GM12872 (cell line): Measurements from ENCODE around the gene UQCC2.

ENCODE experiments used
- TF ChIP-seq, protein P1 (sequence below): IDR thresholded peaks from 3 replicates; pipeline ENCODE4 v1.5.1; 2011; ENCODE audit warnings: low read depth, mild to moderate bottlenecking, low read length, moderate library complexity; ENCODE audit not compliant: insufficient read depth

Gene UQCC2

DNA sequence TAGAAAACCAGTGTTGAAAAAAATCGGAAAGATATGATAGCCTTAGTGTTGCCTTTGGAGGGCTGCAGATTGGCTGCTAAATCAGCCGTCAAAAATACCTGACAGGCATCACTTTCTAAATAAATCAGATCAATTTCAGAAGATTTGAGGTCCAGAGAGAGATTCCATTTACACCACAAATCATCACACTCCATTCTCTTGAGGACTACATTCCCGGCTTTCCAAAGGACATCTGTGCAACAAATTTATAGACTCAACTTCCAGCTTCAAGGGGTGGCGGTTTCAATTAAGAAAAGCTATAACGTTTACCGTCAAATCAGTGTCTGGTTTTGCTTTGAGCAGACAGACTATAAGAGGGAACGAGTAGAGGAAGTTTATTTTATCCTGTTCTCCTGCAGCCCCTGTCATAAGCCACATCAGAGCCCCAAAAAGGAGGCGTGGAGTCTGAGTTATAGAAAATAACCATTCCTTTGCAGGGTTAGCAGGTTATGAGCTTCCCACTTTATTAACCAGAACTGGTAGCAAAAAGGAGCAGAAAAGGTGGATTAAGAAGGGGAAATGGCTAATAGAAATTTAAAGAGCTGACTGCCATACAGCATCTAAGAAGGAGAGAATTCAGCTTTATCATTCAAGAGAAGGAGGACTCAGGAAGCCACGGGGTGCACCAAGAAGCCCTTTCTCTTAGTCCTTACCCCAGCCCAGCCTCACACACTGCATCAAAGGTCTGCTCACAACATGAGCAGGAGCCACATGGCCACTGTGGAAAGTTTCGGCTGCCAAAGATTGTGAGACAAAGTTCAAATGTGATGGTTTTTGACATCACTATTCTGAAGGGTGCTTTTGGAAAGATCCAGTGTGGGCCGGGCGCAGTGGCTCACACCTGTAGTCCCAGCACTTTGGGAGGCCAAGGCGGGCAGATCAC lies 12.9 kb upstream of the UQCC2 start:
- TF ChIP-seq, protein P1, sequence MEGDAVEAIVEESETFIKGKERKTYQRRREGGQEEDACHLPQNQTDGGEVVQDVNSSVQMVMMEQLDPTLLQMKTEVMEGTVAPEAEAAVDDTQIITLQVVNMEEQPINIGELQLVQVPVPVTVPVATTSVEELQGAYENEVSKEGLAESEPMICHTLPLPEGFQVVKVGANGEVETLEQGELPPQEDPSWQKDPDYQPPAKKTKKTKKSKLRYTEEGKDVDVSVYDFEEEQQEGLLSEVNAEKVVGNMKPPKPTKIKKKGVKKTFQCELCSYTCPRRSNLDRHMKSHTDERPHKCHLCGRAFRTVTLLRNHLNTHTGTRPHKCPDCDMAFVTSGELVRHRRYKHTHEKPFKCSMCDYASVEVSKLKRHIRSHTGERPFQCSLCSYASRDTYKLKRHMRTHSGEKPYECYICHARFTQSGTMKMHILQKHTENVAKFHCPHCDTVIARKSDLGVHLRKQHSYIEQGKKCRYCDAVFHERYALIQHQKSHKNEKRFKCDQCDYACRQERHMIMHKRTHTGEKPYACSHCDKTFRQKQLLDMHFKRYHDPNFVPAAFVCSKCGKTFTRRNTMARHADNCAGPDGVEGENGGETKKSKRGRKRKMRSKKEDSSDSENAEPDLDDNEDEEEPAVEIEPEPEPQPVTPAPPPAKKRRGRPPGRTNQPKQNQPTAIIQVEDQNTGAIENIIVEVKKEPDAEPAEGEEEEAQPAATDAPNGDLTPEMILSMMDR: no peak

DNA sequence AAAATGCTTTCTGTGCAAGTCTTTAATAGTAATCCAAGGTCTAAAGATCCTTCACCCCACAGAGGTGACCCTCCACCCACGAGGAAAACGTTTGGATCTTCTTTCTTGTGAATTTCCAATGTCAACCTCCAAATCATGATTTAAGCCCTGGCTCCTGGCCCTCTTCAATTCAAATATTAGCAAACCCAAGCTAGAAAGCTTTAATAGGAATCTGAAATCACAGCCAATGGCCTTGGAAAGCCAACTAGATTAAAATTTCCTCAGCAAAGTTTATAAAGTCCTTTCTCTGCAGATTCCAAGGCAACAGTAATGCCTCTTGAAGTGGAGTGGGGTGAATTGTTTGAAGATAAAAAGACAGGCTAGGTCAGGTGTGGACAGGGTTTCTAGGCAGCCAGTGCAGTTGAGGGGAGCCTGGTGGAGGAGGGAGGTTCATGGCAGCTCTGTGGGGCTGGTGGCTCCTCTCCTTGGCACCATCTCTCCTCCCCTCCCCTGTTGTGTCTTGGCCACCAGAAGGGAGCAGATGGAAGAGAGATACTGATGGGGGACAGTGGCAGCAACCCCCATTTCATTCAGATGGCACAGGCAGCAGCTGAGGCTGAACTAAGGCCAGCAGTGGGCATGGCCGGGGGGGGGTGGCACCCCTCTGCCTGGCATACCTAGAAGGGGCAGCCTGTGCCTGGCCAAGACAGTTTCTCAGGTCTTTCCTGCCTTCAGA lies 12.0 kb upstream of the UQCC2 start:
- TF ChIP-seq, protein P1: no peak

DNA sequence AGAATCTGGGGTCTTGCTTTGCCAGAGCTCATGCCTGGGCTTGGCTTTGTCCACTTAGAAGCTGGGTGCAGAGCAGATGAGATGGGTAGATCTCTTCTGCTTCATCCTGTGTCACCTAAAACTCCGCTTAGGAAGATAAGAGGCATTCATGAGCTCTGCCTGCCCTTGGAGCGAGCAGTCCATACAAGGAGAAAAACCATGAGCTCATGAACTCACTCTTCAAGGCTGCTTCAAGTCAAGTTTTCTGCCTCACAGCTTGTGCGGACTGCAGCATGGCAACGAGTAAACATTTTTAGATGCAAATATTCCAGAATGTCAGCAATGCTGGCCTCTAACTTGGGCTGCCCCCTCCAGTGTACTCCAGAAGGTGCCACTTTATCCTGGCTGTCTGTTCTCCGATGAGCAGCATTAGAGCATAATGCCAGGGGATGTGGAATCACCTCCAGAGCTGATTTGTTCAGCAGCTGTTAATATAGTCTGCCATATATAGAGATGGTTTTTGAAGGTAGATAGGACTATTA lies 10.7 kb upstream of the UQCC2 start:
- TF ChIP-seq, protein P1: no peak

DNA sequence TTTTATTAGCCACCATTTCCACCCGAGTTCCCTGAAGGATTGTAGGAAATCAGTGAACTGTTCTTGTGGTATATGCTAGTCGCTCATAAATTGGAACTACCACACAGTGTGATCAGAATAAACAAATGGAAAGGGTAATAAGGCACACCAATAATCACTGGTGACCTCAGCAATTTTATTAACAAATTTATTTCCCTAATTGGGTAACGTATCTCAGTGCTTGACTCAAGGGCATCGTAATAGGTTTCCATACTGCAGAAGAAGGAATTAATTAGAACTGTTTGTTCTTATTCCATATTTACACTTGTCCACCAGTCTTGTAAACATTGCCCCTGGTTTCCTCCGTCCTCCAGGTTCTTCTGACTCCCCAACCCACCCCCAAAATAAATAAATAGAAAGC lies 10.0 kb upstream of the UQCC2 start:
- TF ChIP-seq, protein P1: no peak

DNA sequence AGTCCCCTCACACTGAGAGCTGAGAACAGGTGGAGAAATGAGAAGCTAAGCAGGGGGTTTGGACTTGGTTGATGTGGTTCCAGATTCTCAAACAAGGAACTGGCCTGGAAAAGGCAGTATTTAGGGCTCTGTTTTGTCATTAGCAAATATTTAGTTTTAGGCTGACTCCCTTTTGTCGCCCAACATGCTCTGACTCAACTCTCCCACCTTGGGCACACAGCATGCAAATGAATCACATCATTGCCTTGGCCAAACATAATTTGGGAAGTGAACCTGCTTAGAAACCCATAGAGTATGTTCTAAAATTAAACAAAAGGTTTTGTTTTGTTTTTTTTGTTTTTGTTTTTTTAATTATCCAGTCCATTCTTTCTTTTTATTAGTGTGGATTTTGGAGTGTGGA lies 9.5 kb upstream of the UQCC2 start:
- TF ChIP-seq, protein P1: no peak

DNA sequence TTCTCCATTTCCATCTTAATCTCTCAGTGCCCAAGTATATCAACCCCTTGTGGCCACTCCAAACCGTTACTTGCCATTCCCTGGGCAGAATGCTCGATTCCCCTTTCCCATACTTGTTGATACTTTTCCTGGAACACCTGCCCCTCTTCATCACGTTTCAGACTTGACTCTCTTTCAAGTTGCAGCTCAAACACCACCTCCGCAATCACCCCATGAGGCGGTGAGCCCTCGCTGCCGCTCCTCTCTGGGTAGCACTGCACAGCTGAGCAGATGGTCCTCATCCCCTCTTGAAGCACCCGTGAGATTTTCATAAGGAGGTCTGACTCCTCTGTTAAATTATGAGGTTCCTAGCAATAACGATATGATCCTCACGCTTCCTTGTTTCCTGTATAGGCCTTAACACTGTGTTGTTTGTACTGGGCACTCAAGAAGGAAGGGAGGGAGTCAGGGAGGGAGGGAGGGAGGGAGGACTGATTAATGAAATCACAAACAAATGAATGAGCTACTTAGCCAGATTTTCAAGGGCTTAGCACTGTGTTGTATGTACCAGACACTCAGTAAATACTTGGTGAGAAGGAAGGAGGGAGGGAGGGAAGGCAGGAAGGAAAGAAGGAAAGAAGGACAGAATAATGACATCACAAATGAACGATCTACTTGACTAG lies 8.0 kb upstream of the UQCC2 start:
- TF ChIP-seq, protein P1: no peak

DNA sequence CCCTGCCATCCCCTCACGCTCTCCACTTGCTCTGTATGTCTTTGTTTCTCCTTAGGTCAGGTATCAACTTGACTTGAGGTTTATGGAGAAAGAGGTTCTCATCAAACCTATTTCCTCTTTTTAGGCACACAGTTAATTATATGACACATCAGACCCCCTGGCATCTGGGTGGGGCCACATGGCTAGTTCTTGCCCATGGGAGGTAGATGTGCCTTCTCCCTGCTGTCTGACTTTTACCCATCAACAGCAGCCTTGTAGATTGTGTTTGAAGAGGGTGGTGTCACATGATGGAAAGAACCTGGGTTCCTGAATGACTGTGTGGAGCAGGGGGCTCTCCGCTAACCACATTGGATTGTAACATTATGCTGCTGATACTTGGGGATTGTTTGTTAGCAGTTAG lies 7.2 kb upstream of the UQCC2 start:
- TF ChIP-seq, protein P1: no peak
